ENCODE results near the gene PLXNA4.

PLXNA4 gene

GRCh38 chr7:132149436-132150304, 426.6 kb downstream of the PLXNA4 start:
- peaks cover 33% of the 10 kb centered on the region for H3K27me3 Mint-ChIP-seq
- peaks cover 3% of the 10 kb centered on the region for H3K9me3 Mint-ChIP-seq
- ATAC-seq: no peak
- H3K4me1 Mint-ChIP-seq: no peaks in the 10 kb centered on the region
- no peaks in the 10 kb centered on the region for H3K36me3 Mint-ChIP-seq
- no peak overlapping the region for H3K27ac Mint-ChIP-seq
- no peak overlapping the region for H3K4me3 Mint-ChIP-seq

DNA sequence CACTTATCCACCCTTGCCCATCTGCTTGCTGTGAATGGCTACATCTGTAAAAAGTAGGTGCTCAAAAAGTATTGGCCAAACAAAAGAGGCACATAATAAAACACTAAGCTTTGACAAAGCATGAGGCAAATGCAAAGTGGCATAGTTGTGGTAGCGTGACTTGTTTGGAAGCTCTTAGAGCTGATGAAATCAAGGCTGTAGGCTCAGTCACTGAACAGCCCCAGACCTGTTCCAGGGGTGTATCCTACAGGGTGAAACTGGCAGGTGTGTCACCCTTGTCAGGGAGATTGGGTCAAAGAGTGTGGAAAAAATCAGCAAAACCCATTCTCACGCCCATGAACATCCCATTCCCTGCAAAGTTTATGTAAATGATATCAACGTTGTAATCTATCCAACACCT, 427.4 kb downstream of the PLXNA4 start:
- no peak for ATAC-seq
- Mint-ChIP-seq H3K4me3 (no peak overlapping the region), H3K36me3 (no peaks in the 10 kb centered on the region), H3K27ac (no peak overlapping the region), H3K4me1 (no peaks in the 10 kb centered on the region), H3K9me3 (peaks cover 5% of the 10 kb centered on the region), H3K27me3 (peaks cover 30% of the 10 kb centered on the region)

- no peak for ATAC-seq
- Mint-ChIP-seq H3K36me3 (no peaks in the 10 kb centered on the region), H3K9me3 (peaks cover 2% of the 10 kb centered on the region), H3K4me1 (no peaks in the 10 kb centered on the region), H3K27ac (no peak overlapping the region), H3K4me3 (no peak overlapping the region), H3K27me3 (peaks cover 9% of the 10 kb centered on the region)
Measured at GRCh38 chr7:132145466-132145865, 430.8 kb downstream of the PLXNA4 start.

DNA sequence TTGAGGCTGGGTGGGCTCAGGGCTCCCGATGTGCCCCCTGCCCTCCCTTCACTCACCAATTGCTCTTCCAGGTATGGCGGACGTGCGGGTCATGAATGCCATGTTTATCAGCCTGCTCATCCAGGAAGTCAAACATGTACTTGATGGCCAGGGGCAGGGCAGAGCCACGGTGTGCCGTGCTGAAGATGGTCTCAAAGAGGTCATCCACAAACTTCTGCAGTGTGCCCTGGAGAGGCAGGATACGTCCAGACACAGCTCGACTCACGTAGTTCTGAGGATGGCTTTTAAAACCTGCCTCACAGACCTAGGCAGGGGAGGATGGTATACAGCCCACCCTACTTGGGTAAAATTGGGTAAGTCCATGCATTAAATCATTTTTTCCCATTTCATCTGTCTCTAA, 431.2 kb downstream of the PLXNA4 start:
- no peak overlapping the region for H3K4me3 Mint-ChIP-seq
- peaks cover 2% of the 10 kb centered on the region for H3K9me3 Mint-ChIP-seq
- no peaks in the 10 kb centered on the region for H3K36me3 Mint-ChIP-seq
- peaks cover 5% of the 10 kb centered on the region for H3K27me3 Mint-ChIP-seq
- no peaks in the 10 kb centered on the region for H3K4me1 Mint-ChIP-seq
- no peak overlapping the region for H3K27ac Mint-ChIP-seq
- no peak for ATAC-seq

DNA sequence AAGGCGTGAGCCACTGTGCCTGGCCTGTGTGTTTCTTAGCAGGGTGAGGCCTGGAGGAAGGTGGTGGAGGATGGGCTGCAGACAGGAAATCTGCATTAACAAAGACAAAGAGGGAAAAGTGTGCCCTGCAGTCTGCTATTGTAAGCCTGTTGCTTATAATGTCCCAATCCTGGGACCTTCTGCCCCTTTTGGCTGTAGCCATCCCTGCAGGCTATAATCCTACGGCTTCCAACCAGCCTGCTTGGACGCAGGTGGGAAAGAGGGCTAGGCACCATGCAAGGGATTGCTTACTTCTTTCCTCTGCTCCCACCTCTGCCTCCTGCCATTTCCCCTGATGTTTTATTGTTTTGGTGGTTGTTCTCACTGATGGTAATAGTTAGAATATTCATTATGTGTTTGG, 434.3 kb downstream of the PLXNA4 start:
- Mint-ChIP-seq H3K4me1 (no peaks in the 10 kb centered on the region), H3K27me3 (no peaks in the 10 kb centered on the region), H3K4me3 (no peak overlapping the region), H3K27ac (no peak overlapping the region), H3K9me3 (peaks cover 2% of the 10 kb centered on the region), H3K36me3 (no peaks in the 10 kb centered on the region)
- no peak for ATAC-seq

DNA sequence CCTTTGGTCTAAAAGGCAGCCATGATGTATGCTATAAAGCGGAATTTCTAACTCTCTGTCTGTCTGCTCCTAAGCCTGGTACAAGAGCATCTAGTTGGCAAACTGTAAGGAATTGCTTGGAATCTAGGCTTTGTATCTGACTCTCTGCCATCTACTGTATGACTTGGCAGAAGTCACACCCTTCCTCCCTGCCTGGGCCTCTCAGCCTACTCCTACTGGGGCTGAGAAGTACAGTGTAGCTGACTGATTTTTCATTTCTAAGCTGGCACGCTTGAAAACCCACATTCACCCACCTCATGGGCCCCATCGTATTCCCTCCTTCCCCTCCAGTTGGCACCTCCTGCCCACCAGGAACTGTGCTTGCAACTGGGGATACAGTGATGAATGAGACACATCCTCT, 435.2 kb downstream of the PLXNA4 start:
- Mint-ChIP-seq H3K4me3 (no peak overlapping the region), H3K9me3 (peaks cover 2% of the 10 kb centered on the region), H3K27ac (no peak overlapping the region), H3K4me1 (no peaks in the 10 kb centered on the region), H3K36me3 (no peaks in the 10 kb centered on the region), H3K27me3 (no peaks in the 10 kb centered on the region)
- no peak for ATAC-seq

GRCh38 chr7:132140341-132140740, 435.9 kb downstream of the PLXNA4 start:
- Mint-ChIP-seq H3K36me3 (no peaks in the 10 kb centered on the region), H3K27me3 (no peaks in the 10 kb centered on the region), H3K4me1 (no peaks in the 10 kb centered on the region), H3K9me3 (peaks cover 2% of the 10 kb centered on the region), H3K27ac (no peak overlapping the region), H3K4me3 (no peak overlapping the region)
- no peak for ATAC-seq

- Mint-ChIP-seq H3K4me3 (no peak overlapping the region), H3K9me3 (no peaks in the 10 kb centered on the region), H3K27me3 (no peaks in the 10 kb centered on the region), H3K27ac (no peak overlapping the region), H3K36me3 (no peaks in the 10 kb centered on the region), H3K4me1 (no peaks in the 10 kb centered on the region)
- no peak for ATAC-seq
Measured at GRCh38 chr7:132138817-132139216, 437.5 kb downstream of the PLXNA4 start.

GRCh38 chr7:132137681-132138080, 438.6 kb downstream of the PLXNA4 start:
- Mint-ChIP-seq H3K27ac (no peak overlapping the region), H3K27me3 (no peaks in the 10 kb centered on the region), H3K36me3 (no peaks in the 10 kb centered on the region), H3K4me3 (no peak overlapping the region), H3K4me1 (no peaks in the 10 kb centered on the region), H3K9me3 (no peaks in the 10 kb centered on the region)
- no peak for ATAC-seq

- H3K4me1 Mint-ChIP-seq: no peaks in the 10 kb centered on the region
- no peaks in the 10 kb centered on the region for H3K36me3 Mint-ChIP-seq
- no peak overlapping the region for H3K27ac Mint-ChIP-seq
- no peak overlapping the region for H3K4me3 Mint-ChIP-seq
- no peak for ATAC-seq
- no peaks in the 10 kb centered on the region for H3K9me3 Mint-ChIP-seq
- H3K27me3 Mint-ChIP-seq: no peaks in the 10 kb centered on the region
Measured at GRCh38 chr7:132135746-132136385, 440.4 kb downstream of the PLXNA4 start.

DNA sequence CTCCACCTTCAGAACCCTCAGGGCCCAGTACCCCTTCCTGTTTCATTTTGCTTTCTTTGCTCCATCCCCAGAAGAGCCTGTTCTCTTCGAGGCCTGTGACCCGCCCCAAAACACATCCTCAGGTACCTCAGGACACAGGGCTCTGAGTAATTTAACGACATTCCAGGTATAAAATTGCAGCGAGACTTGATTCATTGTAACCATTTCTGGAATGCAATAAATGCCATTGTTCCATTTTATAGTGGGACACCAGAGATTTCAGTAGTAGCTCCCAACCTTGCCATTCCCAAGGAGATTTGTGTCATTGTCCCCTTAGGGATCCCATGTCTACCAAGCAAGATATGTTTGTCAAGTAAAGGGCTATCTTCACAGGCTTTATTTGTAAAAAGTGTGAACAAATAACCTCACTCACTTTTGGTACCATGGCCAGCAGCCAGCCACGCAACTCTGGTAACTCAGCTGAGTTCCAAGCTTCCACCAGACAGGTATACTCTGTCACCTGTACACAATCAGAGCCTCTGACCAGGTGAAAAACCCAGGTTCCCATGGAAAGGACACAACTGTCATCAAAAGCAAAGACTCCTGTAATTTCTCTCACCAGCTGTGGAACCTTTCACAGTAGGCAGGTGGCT, 441.3 kb downstream of the PLXNA4 start:
- H3K4me1 Mint-ChIP-seq: no peaks in the 10 kb centered on the region
- no peaks in the 10 kb centered on the region for H3K36me3 Mint-ChIP-seq
- no peak overlapping the region for H3K4me3 Mint-ChIP-seq
- no peak overlapping the region for H3K27ac Mint-ChIP-seq
- no peaks in the 10 kb centered on the region for H3K27me3 Mint-ChIP-seq
- no peaks in the 10 kb centered on the region for H3K9me3 Mint-ChIP-seq
- no peak for ATAC-seq

GRCh38 chr7:132133501-132133900, 442.8 kb downstream of the PLXNA4 start:
- Mint-ChIP-seq H3K27me3 (no peaks in the 10 kb centered on the region), H3K27ac (no peak overlapping the region), H3K36me3 (no peaks in the 10 kb centered on the region), H3K4me1 (no peaks in the 10 kb centered on the region), H3K4me3 (no peak overlapping the region), H3K9me3 (no peaks in the 10 kb centered on the region)
- no peak for ATAC-seq

GRCh38 chr7:132131196-132131595, 445.1 kb downstream of the PLXNA4 start:
- H3K27me3 Mint-ChIP-seq: no peaks in the 10 kb centered on the region
- H3K9me3 Mint-ChIP-seq: no peaks in the 10 kb centered on the region
- no peak overlapping the region for H3K4me3 Mint-ChIP-seq
- H3K27ac Mint-ChIP-seq: no peak overlapping the region
- ATAC-seq: no peak
- no peaks in the 10 kb centered on the region for H3K4me1 Mint-ChIP-seq
- H3K36me3 Mint-ChIP-seq: no peaks in the 10 kb centered on the region

DNA sequence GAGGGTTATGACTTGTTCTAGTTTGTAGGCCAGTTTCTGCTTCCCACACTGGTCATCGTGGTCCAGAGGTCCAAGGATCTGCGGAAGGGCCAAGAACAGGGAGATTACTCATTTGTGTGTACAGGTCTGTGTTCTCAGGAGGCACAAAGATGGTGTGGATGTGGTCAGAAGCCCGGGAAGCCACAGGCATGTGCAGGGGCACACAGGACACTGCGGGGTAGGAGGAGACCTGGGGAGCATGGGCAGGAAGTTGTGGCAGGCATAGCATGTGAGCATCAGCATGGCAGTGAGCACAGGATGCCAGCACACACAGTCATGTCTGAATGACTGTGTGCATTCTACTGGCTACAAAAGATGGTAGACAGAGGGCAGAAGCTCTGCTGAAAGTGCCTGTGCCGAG, 445.8 kb downstream of the PLXNA4 start:
- H3K9me3 Mint-ChIP-seq: no peaks in the 10 kb centered on the region
- H3K27me3 Mint-ChIP-seq: no peaks in the 10 kb centered on the region
- H3K36me3 Mint-ChIP-seq: no peaks in the 10 kb centered on the region
- H3K27ac Mint-ChIP-seq: no peak overlapping the region
- no peak for ATAC-seq
- no peaks in the 10 kb centered on the region for H3K4me1 Mint-ChIP-seq
- H3K4me3 Mint-ChIP-seq: no peak overlapping the region

DNA sequence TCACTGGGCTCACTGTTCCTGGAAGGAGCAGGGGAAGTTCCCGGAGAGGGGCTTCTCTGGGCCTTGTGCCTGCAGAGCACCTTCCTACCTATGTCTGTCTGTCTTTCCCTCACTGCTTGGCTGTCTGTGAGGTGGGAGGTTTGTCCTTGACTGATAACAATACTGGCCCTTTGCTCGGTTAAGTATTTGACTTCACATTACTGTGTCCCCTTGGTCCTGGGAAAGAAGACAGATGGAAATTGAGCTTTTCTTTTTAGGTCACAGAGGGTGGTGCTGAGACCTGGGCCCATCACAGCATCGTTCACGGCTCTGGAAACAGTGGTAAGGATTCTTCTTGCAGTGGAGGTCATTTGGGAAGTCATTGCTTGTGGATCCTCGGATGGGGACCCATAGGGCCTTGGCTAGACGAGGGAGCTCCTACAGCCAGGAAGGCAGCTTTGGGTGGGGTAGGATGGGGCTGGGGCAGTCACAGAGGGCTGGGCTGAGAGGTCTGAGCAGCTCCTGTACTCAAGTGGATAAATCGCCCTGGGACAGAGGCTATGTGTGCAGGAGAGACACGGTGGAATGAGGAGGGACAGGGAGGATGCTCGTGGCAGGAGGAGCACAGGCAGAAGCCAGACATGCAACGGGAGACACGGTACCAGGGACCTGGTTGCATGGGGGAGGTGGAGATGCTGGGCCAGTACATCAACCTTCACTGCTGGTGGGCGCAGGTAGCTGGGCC, 450.2 kb downstream of the PLXNA4 start:
- Mint-ChIP-seq H3K4me1 (no peaks in the 10 kb centered on the region), H3K27ac (no peak overlapping the region), H3K27me3 (peaks cover 11% of the 10 kb centered on the region), H3K9me3 (peaks cover 2% of the 10 kb centered on the region), H3K4me3 (no peak overlapping the region), H3K36me3 (no peaks in the 10 kb centered on the region)
- ATAC-seq: no peak

Measured in stimulated activated memory B cell treated with anti-CD40 and anti-IgM and Interleukin-4, amounts not matched to agents 10 μg/mL and 1 μg/mL and 100 μg/mL, for 72 hours (primary cell).